HCT116 (cell line): ENCODE results near the gene TNIK. TPM values are rescaled to one million over a fixed set of nuclear protein-coding genes. Genes with fewer than 3 reads are reported as not detected.

Source experiments
- ATAC-seq: fragments of 200-7000 bp; cut with Tn5 transposase; 2 replicates; pipeline ENCODE4 v1.9.1; 2020; ENCODE audit warnings: mild to moderate bottlenecking, moderate library complexity
- BruUV-seq: library from RNA; stranded (reverse); fragments of 400-500 nt; replicated peaks from 2 replicates; lab custom pipeline; 2021; lab: Mats Ljungman, UMichigan
- CTCF ChIA-PET: fragments of 300-600 bp; sonication (Branson Sonifier 250); formaldehyde crosslinking; loops from one replicate; lab custom pipeline; 2021; ENCODE audit warnings: antibody characterized with exemption; lab: Charles Lee
- POLR2A ChIA-PET: fragments of 300-600, 350-600 bp; sonication (Branson Sonifier 250); formaldehyde crosslinking; loops from one replicate; lab custom pipeline; 2021; ENCODE audit warnings: antibody characterized with exemption; lab: Charles Lee
- RAD21 ChIA-PET, 2 experiments: fragments of 300-600 bp; sonication (Branson Sonifier 250); formaldehyde crosslinking; loops; one replicate each; lab custom pipeline; 2023; ENCODE audit warnings: low total read pairs in 2 of 2; ENCODE audit not compliant: uncharacterized antibody in 2 of 2, unreplicated experiment in 2 of 2, low non-redundant PET in 1 of 2; lab: Charles Lee
- DNase-seq: peaks from one replicate; pipeline ENCODE4 v3.0.0-alpha.2; 2010; ENCODE audit warnings: low read depth, low spot score
- H2AFZ ChIP-seq: fragments of 200-600 bp; shearing (Covaris generic), sonication (generic); 2 replicates; pipeline ENCODE4 v1.6.1; 2017; ENCODE audit warnings: low read depth, mixed run types, mixed read lengths, antibody characterized with exemption, low read length; ENCODE audit not compliant: poor library complexity, severe bottlenecking
- H3K27ac ChIP-seq: 2 replicates; pipeline ENCODE4 v1.5.1; 2012; ENCODE audit warnings: low read depth, low read length
- H3K27me3 ChIP-seq: fragments of 200-600 bp; sonication (generic); 2 replicates; pipeline ENCODE4 v1.6.1; 2016; ENCODE audit warnings: mixed run types, low read length, mixed read lengths; ENCODE audit not compliant: insufficient read depth
- H3K36me3 ChIP-seq, 2 experiments: fragments of 200-500 bp in 1 of 2; fragments of 200-600 bp in 1 of 2; sonication (Bioruptor generic) in 1 of 2; sonication (generic) in 1 of 2; 2 replicates each; pipeline versions ENCODE4 v1.5.1 to v1.6.1; 2014 to 2016; ENCODE audit warnings: low read length in 2 of 2, inconsistent platforms in 1 of 2, mixed read lengths in 1 of 2, mixed run types in 1 of 2; ENCODE audit not compliant: insufficient read depth in 2 of 2, control insufficient read depth in 1 of 2
- H3K4me1 ChIP-seq, 2 experiments: fragments of 200-600 bp in 1 of 2; sonication (generic) in 1 of 2; 2 replicates each; pipeline versions ENCODE4 v1.5.1 to v1.6.1; 2012 to 2017; ENCODE audit warnings: low read length in 2 of 2, inconsistent platforms in 1 of 2, mild to moderate bottlenecking in 1 of 2, mixed read lengths in 1 of 2, mixed run types in 1 of 2, moderate library complexity in 1 of 2; ENCODE audit not compliant: insufficient read depth in 2 of 2, control insufficient read depth in 1 of 2
- H3K4me2 ChIP-seq: fragments of 200-600 bp; sonication (generic); 2 replicates; pipeline ENCODE4 v1.6.1; 2017; ENCODE audit warnings: mixed run types, low read length, mixed read lengths
- H3K4me3 ChIP-seq, 2 experiments: fragments of 200-600 bp in 1 of 2; sonication (generic) in 1 of 2; replicated peaks in 1 of 2; 2 replicates each; pipeline ENCODE4 v1.5.1; 2011 to 2016; ENCODE audit warnings: low read length in 2 of 2, control low read depth in 1 of 2, low read depth in 1 of 2, mild to moderate bottlenecking in 1 of 2, mixed read lengths in 1 of 2, mixed run types in 1 of 2
- H3K79me2 ChIP-seq: fragments of 200-600 bp; sonication (generic); 2 replicates; pipeline ENCODE4 v1.6.1; 2017; ENCODE audit warnings: mild to moderate bottlenecking, mixed run types, low read length, moderate library complexity, mixed read lengths; ENCODE audit not compliant: insufficient read depth
- H3K9ac ChIP-seq: fragments of 200-600 bp; sonication (generic); 2 replicates; pipeline ENCODE4 v1.6.1; 2016; ENCODE audit warnings: low read length, mixed read lengths
- H3K9me2 ChIP-seq: fragments of 200-600 bp; sonication (generic), shearing (Covaris generic); 2 replicates; pipeline ENCODE4 v1.6.1; 2017; ENCODE audit warnings: mixed run types, mild to moderate bottlenecking, moderate library complexity; ENCODE audit not compliant: insufficient read depth
- H3K9me3 ChIP-seq, 2 experiments: fragments of 200-500 bp in 1 of 2; fragments of 200-600 bp in 1 of 2; sonication (Bioruptor generic) in 1 of 2; sonication (generic) in 1 of 2; 2 replicates each; pipeline ENCODE4 v1.6.1; 2014 to 2017; ENCODE audit warnings: low read length in 2 of 2, mixed read lengths in 2 of 2, inconsistent platforms in 1 of 2, low read depth in 1 of 2, mild to moderate bottlenecking in 1 of 2, mixed run types in 1 of 2, moderate library complexity in 1 of 2; ENCODE audit not compliant: control insufficient read depth in 1 of 2, insufficient read depth in 1 of 2
- H4K20me1 ChIP-seq: fragments of 200-600 bp; sonication (generic), shearing (Covaris generic); 2 replicates; pipeline ENCODE4 v1.6.1; 2017; ENCODE audit warnings: mixed run types, mild to moderate bottlenecking, moderate library complexity; ENCODE audit not compliant: insufficient read depth
- ATF3 ChIP-seq: IDR thresholded peaks from 2 replicates; pipeline ENCODE4 v1.6.1; 2012
- CBX3 ChIP-seq: IDR thresholded peaks from 2 replicates; pipeline ENCODE4 v1.6.1; 2012; ENCODE audit warnings: low read depth
- CTCF ChIP-seq, 3 experiments: fragments of 200-600 bp in 1 of 3; sonication (generic) in 1 of 3; IDR thresholded peaks in 2 of 3; conservative IDR thresholded peaks in 1 of 3; 2 replicates each; pipeline ENCODE4 v1.5.1; 2012 to 2017; ENCODE audit warnings: low read depth in 2 of 3, low read length in 2 of 3, antibody characterized with exemption in 1 of 3, borderline replicate concordance in 1 of 3, control low read depth in 1 of 3, mild to moderate bottlenecking in 1 of 3, mixed read lengths in 1 of 3, mixed run types in 1 of 3, moderate library complexity in 1 of 3; ENCODE audit not compliant: insufficient read depth in 1 of 3
- EZH2 ChIP-seq: fragments of 200-600 bp; sonication (generic); IDR thresholded peaks from 2 replicates; pipeline ENCODE4 v1.6.1; 2017; ENCODE audit warnings: antibody characterized with exemption, mixed run types
- EZH2phosphoT487 ChIP-seq: fragments of 200-600 bp; IDR thresholded peaks from 2 replicates; pipeline ENCODE4 v1.6.1; 2018; ENCODE audit warnings: antibody characterized with exemption, borderline replicate concordance
- POLR2A ChIP-seq: IDR thresholded peaks from 2 replicates; pipeline ENCODE4 v1.7.0; 2011; ENCODE audit warnings: borderline replicate concordance; ENCODE audit not compliant: insufficient read depth, insufficient read length; ENCODE audit errors: extremely low read depth
- SP1 ChIP-seq: IDR thresholded peaks from 2 replicates; pipeline ENCODE4 v1.6.1; 2012; ENCODE audit warnings: low read depth
- SRF ChIP-seq: IDR thresholded peaks from 2 replicates; pipeline ENCODE4 v1.6.1; 2012; ENCODE audit warnings: low read depth
- TCF7L2 ChIP-seq: IDR thresholded peaks from 2 replicates; pipeline ENCODE4 v1.7.0; 2011; ENCODE audit warnings: borderline replicate concordance, inconsistent platforms; ENCODE audit not compliant: insufficient read depth, insufficient read length; ENCODE audit errors: extremely low read depth
- ZBTB33 ChIP-seq: IDR thresholded peaks from 2 replicates; pipeline ENCODE4 v1.6.1; 2011; ENCODE audit warnings: mild to moderate bottlenecking, low read length, moderate library complexity; ENCODE audit not compliant: insufficient replicate concordance; ENCODE audit errors: extremely low read depth
- ZFX ChIP-seq: fragments of 450-650 bp; IDR thresholded peaks from 2 replicates; pipeline ENCODE4 v1.6.1; 2017
- intact Hi-C: fragments of 100-400 bp; cut with micrococcal nuclease; formaldehyde crosslinking; loops from 2 replicates; pipeline ENCODE4 v1.10.0; 2022
- total RNA-seq: library from RNA; stranded (reverse); gene quantifications from one replicate; pipeline ENCODE4 v1.2.1, GENCODE V29; 2021; ENCODE audit not compliant: unreplicated experiment

The TNIK gene
- total RNA-seq, 1 experiment from 2014 or later: 24.1 TPM

GRCh38 chr3:171391432-171391831 lies 68.8 kb downstream of the TNIK start:
- Histone ChIP-seq H3K27me3 (no peaks in the 10 kb centered on the region), H3K9me3 (no peaks in the 10 kb centered on the region), H3K4me3 (no peak overlapping the region), H3K79me2 (no peaks in the 10 kb centered on the region), H3K36me3 (no peaks in the 10 kb centered on the region), H3K4me1 (peaks cover 0 to 6% of the 10 kb centered on the region in 2 experiments; a peak in 1 of 4 replicates), H3K9ac (no peak overlapping the region), H4K20me1 (no peaks in the 10 kb centered on the region), H3K9me2 (no peaks in the 10 kb centered on the region), H3K4me2 (no peak overlapping the region), H3K27ac (no peak overlapping the region), H2AFZ (no peak overlapping the region)
- BruUV-seq: no TSS peak
- ATAC-seq (no peak), DNase-seq (no peak)
- RAD21 ChIA-PET: no interaction called here
- CTCF ChIA-PET: no interaction called here
- POLR2A ChIA-PET: no interaction called here
- intact Hi-C loops: no loop called here
- TF ChIP-seq EZH2phosphoT487 (no peak), ZBTB33 (no peak), TCF7L2 (no peak), CBX3 (no peak), SP1 (no peak), EZH2 (no peak), POLR2A (no peak), ZFX (no peak), SRF (no peak), ATF3 (no peak), CTCF (IDR thresholded peaks at IDR 0.05 in 2 of 3, conservative IDR thresholded peaks at IDR 0.05 in 1 of 3; ENCODE audit: borderline replicate concordance in 1 of 3, insufficient read depth in 1 of 3, low read depth in 2 of 3, low read length in 2 of 3) (no peak)
